K562 (cell line): Measurements from ENCODE around the gene DTD1. TPM values are rescaled to one million over a fixed set of nuclear protein-coding genes. Genes with fewer than 3 reads are reported as not detected.

Experiments used
- ATAC-seq: fragments of 200-7000 bp; cut with Tn5 transposase; 3 replicates; pipeline ENCODE4 v1.9.1; 2020; ENCODE audit warnings: moderate library complexity
- BruUV-seq: library from RNA; stranded (reverse); fragments of 400-500 nt; replicated peaks from 2 replicates; lab custom pipeline; 2021; lab: Mats Ljungman, UMichigan
- CTCF ChIA-PET: fragments of 300-600 bp; formaldehyde crosslinking; extraction: SDS; loops from one replicate; lab custom pipeline; 2021; ENCODE audit warnings: low intra/inter-chr PET ratio; lab: Yijun Ruan, JAX
- POLR2A ChIA-PET: fragments of 300-600, 350-650 bp; sonication (Branson Sonifier 250); formaldehyde crosslinking; extraction: SDS; loops from one replicate; lab custom pipeline; 2021; ENCODE audit warnings: antibody characterized with exemption, inconsistent platforms; lab: Yijun Ruan, JAX
- DNase-seq, 4 experiments: peaks; one replicate each; pipeline versions ENCODE4 v3.0.0 to v3.0.0-alpha.2; 2011 to 2018; ENCODE audit warnings: low spot score in 3 of 4, mixed read lengths in 3 of 4; ENCODE audit errors: extremely low read depth in 1 of 4
- FAIRE-seq: peaks from 2 replicates; lab custom pipeline; 2011; peaks lifted over from hg19 to GRCh38; lab: Jason Lieb, UNC
- H2AFZ ChIP-seq: 2 replicates; pipeline ENCODE4 v1.6.0; 2011; ENCODE audit warnings: low read depth, low read length, control low read depth, inconsistent platforms
- H3K27ac ChIP-seq: fragments of 200-600 bp; 3 replicates; pipeline ENCODE4 v1.8.0; 2011; ENCODE audit warnings: low read depth, mild to moderate bottlenecking, control low read depth, inconsistent platforms, low read length, moderate library complexity, mixed read lengths; ENCODE audit errors: extremely low read depth
- H3K27me3 ChIP-seq, 2 experiments: fragments of 300-600 bp in 1 of 2; 2 replicates in 1 of 2; 3 replicates in 1 of 2; pipeline versions ENCODE4 v1.6.0 to v1.8.0; 2011; ENCODE audit warnings: inconsistent platforms in 2 of 2, low read length in 2 of 2, mild to moderate bottlenecking in 1 of 2, mixed read lengths in 1 of 2, moderate library complexity in 1 of 2; ENCODE audit not compliant: control insufficient read depth in 2 of 2, insufficient read depth in 2 of 2
- H3K36me3 ChIP-seq: fragments of 300-600 bp; 3 replicates; pipeline ENCODE4 v1.8.0; 2011; ENCODE audit warnings: mild to moderate bottlenecking, low read length, inconsistent platforms; ENCODE audit not compliant: control insufficient read depth, insufficient read depth
- H3K4me1 ChIP-seq, 2 experiments: fragments of 200-600 bp in 1 of 2; replicated peaks in 1 of 2; 2 replicates in 1 of 2; 3 replicates in 1 of 2; pipeline versions ENCODE4 v1.5.1 to v1.8.0; 2011; ENCODE audit warnings: inconsistent platforms in 2 of 2, low read length in 2 of 2, mild to moderate bottlenecking in 1 of 2, mixed read lengths in 1 of 2, moderate library complexity in 1 of 2; ENCODE audit not compliant: control insufficient read depth in 2 of 2, insufficient read depth in 2 of 2
- H3K4me2 ChIP-seq: 2 replicates; pipeline ENCODE4 v1.6.1; 2011; ENCODE audit warnings: low read length, control low read depth, inconsistent platforms, mixed read lengths; ENCODE audit not compliant: insufficient read depth
- H3K4me3 ChIP-seq: fragments of 200-600 bp; sonication (generic), shearing (Covaris generic); 2 replicates; pipeline ENCODE4 v1.5.1; 2016; ENCODE audit warnings: control low read depth, inconsistent platforms
- H3K79me2 ChIP-seq: fragments of 200-600 bp; 3 replicates; pipeline ENCODE4 v1.8.0; 2011; ENCODE audit warnings: low read length, inconsistent platforms; ENCODE audit not compliant: control insufficient read depth, insufficient read depth
- H3K9ac ChIP-seq, 2 experiments: 2 replicates each; pipeline versions ENCODE4 v1.6.0 to v1.6.1; 2011; ENCODE audit warnings: low read depth in 2 of 2, low read length in 2 of 2, control low read depth in 1 of 2, inconsistent platforms in 1 of 2, mild to moderate bottlenecking in 1 of 2, mixed read lengths in 1 of 2; ENCODE audit not compliant: insufficient read depth in 1 of 2
- H3K9me1 ChIP-seq: one replicate; pipeline ENCODE4 v1.6.0; 2011; ENCODE audit warnings: inconsistent platforms, mild to moderate bottlenecking, low read length, moderate library complexity; ENCODE audit not compliant: control insufficient read depth, insufficient read depth
- H3K9me3 ChIP-seq: replicated peaks from 2 replicates; pipeline ENCODE4 v1.5.1; 2011; ENCODE audit warnings: low read depth, low read length, inconsistent platforms; ENCODE audit not compliant: control insufficient read depth, insufficient read depth
- H4K20me1 ChIP-seq: replicated peaks from 2 replicates; pipeline ENCODE4 v1.6.1; 2011; ENCODE audit warnings: low read length, inconsistent platforms, mixed read lengths; ENCODE audit not compliant: control insufficient read depth, insufficient read depth
- CEBPB ChIP-seq: fragments of 450-650 bp; IDR thresholded peaks from 2 replicates; pipeline ENCODE4 v1.6.1; 2016; ENCODE audit warnings: missing genetic modification characterization, missing compliant biosample characterization
- CHCHD3 ChIP-seq: fragments of 250-450 bp; sonication (Bioruptor Pico); IDR thresholded peaks from 2 replicates; pipeline ENCODE4 v2.1.2; 2022; ENCODE audit warnings: mild to moderate bottlenecking
- HNRNPK ChIP-seq: fragments of 200-400 bp; formaldehyde crosslinking; IDR thresholded peaks from one replicate; pipeline ENCODE4 v1.6.1; 2018; ENCODE audit warnings: mild to moderate bottlenecking, low read depth, low read length; ENCODE audit not compliant: poor library complexity, severe bottlenecking
- SUPT5H ChIP-seq: fragments of 450-650 bp; IDR thresholded peaks from 2 replicates; pipeline ENCODE4 v1.6.1; 2016
- TAF1 ChIP-seq: IDR thresholded peaks from 2 replicates; pipeline ENCODE4 v1.6.1; 2011; ENCODE audit warnings: mild to moderate bottlenecking, low read length, moderate library complexity; ENCODE audit not compliant: insufficient read depth, control insufficient read depth, severe bottlenecking; ENCODE audit errors: extremely low read depth
- ZZZ3 ChIP-seq: fragments of 450-650 bp; IDR thresholded peaks from 2 replicates; pipeline ENCODE4 v1.6.1; 2016; ENCODE audit warnings: antibody characterized with exemption, mild to moderate bottlenecking, moderate library complexity
- WGBS: fragments of 100-300 bp; shearing (Covaris generic); methylation state at CpG from one replicate; pipeline ENCODE4 v1.1.6; 2016; ENCODE audit warnings: low coverage, mixed read lengths; ENCODE audit not compliant: insufficient coverage; ENCODE audit errors: missing lambda C conversion rate; 5-methylcytosine and 5-hydroxymethylcytosine counted together
- in situ Hi-C: fragments of 300-500 bp; cut with MboI; formaldehyde crosslinking; loops from 4 replicates; pipeline ENCODE4 v1.15.0; 2018; ENCODE audit warnings: inconsistent platforms, mixed read lengths
- intact Hi-C: fragments of 100-400 bp; cut with micrococcal nuclease; formaldehyde crosslinking; loops from 2 replicates; pipeline ENCODE4 v1.14.2; 2022
- polyA plus RNA-seq, 8 experiments: library from polyadenylated mRNA; depleted of rRNA in 4 of 8; stranded (reverse) in 5 of 8; unstranded in 3 of 8; fragments of >200 nt; fragmentation: Nextera tagmentation in 2 of 8; fragmentation: Illumina TruSeq in 1 of 8; extraction: Ambion mirVana in 2 of 8; extraction: Trizol in 1 of 8; gene quantifications; 2 replicates each; pipeline versions ENCODE4 v1.2.1 to v1.2.3, GENCODE V29; 2011 to 2014; ENCODE audit warnings: inconsistent platforms in 1 of 8, missing spikeins in 1 of 8
- total RNA-seq, 7 experiments: library from RNA; depleted of rRNA in 6 of 7; stranded (reverse); fragments of >200 nt in 6 of 7; fragmentation: Illumina TruSeq in 2 of 7; extraction: Trizol in 2 of 7; gene quantifications; 2 replicates each; pipeline versions ENCODE4 v1.2.1 to v1.2.3, GENCODE V29; 2011 to 2021; ENCODE audit warnings: low replicate concordance in 1 of 7
- TF ChIP-seq, protein P1 (sequence below), 2 experiments: fragments of 450-650 bp; IDR thresholded peaks; 2 replicates each; pipeline ENCODE4 v1.6.1; 2016; ENCODE audit warnings: mild to moderate bottlenecking in 2 of 2, borderline replicate concordance in 1 of 2, low read depth in 1 of 2, moderate library complexity in 1 of 2

Gene DTD1
- total and polyA plus RNA-seq, 9 of the 15 experiments (the other 6 are each of a cell fraction or from before 2014, with no cell fraction given) = 5.7 to 28.6 (median 26.8) TPM

DNA sequence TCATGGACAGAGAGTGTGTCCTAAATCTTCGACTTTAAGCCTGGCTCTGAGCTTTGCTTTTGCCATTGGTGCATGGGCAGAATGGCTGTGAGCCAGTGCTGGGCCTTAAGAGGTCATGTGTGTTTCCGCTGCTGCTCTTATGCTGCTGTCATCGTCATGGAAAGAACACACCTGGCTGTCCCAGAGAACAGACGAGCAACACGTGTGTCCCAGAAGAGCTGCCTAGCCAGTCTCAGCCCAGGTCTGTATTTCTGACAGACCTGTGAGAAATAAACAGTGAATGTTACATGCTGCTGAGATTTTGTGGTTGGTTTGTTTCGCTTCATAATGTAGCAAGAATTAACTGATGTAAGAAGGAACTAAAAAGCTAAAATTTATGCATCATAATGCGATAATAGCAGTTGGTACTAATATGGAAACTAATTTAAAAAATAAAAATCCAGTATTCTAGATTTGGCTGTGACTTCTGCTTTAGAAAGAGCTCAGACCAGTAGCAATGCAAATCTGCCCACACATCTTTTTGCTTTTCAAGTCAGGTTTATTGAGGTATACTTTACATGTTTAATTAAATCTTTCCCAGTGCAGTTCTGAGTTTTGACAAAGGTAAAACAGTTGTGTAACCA lies 214.3 kb downstream of the DTD1 start:
- intact Hi-C loops = no loop called here
- Histone ChIP-seq H3K4me2 (no peak overlapping the region), H3K4me3 (no peak overlapping the region), H3K27me3 (no peaks in the 10 kb centered on the region), H3K79me2 (no peaks in the 10 kb centered on the region), H2AFZ (no peak overlapping the region), H3K4me1 (no peaks in the 10 kb centered on the region), H4K20me1 (no peaks in the 10 kb centered on the region), H3K36me3 (no peaks in the 10 kb centered on the region), H3K27ac (no peak overlapping the region), H3K9me1 (no peaks in the 10 kb centered on the region), H3K9ac (no peak overlapping the region), H3K9me3 (no peaks in the 10 kb centered on the region)
- no peak for TF ChIP-seq CHCHD3 (CRISPR knock-in tag)
- no peak for TF ChIP-seq CEBPB
- no peak for TF ChIP-seq ZZZ3
- TF ChIP-seq TAF1 = no peak
- no peak for TF ChIP-seq SUPT5H
- FAIRE-seq (no peak), DNase-seq (no peak), ATAC-seq (no peak)
- POLR2A ChIA-PET = no interaction called here
- BruUV-seq = no TSS peak
- in situ Hi-C loops = no loop called here
- CTCF ChIA-PET = no interaction called here
- 0% methylated on average over 6 of the region's 7 CpGs for WGBS

GRCh38 chr20:18805881-18806280 lies 218.0 kb downstream of the DTD1 start:
- Histone ChIP-seq H3K4me1 (no peaks in the 10 kb centered on the region), H3K79me2 (no peaks in the 10 kb centered on the region), H3K27me3 (no peaks in the 10 kb centered on the region; a peak in 1 of 5 replicates), H3K4me3 (no peak overlapping the region), H3K36me3 (no peaks in the 10 kb centered on the region), H3K4me2 (no peak overlapping the region), H4K20me1 (no peaks in the 10 kb centered on the region), H2AFZ (no peak overlapping the region), H3K9me1 (no peaks in the 10 kb centered on the region), H3K9ac (no peak overlapping the region), H3K27ac (no peak overlapping the region), H3K9me3 (no peaks in the 10 kb centered on the region)
- FAIRE-seq (no peak), ATAC-seq (no peak), DNase-seq (no peak)
- intact Hi-C loops = no loop called here
- in situ Hi-C loops = no loop called here
- CTCF ChIA-PET = no interaction called here
- POLR2A ChIA-PET = no interaction called here
- 3% methylated on average over 4 of the region's 4 CpGs for WGBS
- BruUV-seq = no TSS peak
- no peak for TF ChIP-seq HNRNPK
- TF ChIP-seq, protein P1, sequence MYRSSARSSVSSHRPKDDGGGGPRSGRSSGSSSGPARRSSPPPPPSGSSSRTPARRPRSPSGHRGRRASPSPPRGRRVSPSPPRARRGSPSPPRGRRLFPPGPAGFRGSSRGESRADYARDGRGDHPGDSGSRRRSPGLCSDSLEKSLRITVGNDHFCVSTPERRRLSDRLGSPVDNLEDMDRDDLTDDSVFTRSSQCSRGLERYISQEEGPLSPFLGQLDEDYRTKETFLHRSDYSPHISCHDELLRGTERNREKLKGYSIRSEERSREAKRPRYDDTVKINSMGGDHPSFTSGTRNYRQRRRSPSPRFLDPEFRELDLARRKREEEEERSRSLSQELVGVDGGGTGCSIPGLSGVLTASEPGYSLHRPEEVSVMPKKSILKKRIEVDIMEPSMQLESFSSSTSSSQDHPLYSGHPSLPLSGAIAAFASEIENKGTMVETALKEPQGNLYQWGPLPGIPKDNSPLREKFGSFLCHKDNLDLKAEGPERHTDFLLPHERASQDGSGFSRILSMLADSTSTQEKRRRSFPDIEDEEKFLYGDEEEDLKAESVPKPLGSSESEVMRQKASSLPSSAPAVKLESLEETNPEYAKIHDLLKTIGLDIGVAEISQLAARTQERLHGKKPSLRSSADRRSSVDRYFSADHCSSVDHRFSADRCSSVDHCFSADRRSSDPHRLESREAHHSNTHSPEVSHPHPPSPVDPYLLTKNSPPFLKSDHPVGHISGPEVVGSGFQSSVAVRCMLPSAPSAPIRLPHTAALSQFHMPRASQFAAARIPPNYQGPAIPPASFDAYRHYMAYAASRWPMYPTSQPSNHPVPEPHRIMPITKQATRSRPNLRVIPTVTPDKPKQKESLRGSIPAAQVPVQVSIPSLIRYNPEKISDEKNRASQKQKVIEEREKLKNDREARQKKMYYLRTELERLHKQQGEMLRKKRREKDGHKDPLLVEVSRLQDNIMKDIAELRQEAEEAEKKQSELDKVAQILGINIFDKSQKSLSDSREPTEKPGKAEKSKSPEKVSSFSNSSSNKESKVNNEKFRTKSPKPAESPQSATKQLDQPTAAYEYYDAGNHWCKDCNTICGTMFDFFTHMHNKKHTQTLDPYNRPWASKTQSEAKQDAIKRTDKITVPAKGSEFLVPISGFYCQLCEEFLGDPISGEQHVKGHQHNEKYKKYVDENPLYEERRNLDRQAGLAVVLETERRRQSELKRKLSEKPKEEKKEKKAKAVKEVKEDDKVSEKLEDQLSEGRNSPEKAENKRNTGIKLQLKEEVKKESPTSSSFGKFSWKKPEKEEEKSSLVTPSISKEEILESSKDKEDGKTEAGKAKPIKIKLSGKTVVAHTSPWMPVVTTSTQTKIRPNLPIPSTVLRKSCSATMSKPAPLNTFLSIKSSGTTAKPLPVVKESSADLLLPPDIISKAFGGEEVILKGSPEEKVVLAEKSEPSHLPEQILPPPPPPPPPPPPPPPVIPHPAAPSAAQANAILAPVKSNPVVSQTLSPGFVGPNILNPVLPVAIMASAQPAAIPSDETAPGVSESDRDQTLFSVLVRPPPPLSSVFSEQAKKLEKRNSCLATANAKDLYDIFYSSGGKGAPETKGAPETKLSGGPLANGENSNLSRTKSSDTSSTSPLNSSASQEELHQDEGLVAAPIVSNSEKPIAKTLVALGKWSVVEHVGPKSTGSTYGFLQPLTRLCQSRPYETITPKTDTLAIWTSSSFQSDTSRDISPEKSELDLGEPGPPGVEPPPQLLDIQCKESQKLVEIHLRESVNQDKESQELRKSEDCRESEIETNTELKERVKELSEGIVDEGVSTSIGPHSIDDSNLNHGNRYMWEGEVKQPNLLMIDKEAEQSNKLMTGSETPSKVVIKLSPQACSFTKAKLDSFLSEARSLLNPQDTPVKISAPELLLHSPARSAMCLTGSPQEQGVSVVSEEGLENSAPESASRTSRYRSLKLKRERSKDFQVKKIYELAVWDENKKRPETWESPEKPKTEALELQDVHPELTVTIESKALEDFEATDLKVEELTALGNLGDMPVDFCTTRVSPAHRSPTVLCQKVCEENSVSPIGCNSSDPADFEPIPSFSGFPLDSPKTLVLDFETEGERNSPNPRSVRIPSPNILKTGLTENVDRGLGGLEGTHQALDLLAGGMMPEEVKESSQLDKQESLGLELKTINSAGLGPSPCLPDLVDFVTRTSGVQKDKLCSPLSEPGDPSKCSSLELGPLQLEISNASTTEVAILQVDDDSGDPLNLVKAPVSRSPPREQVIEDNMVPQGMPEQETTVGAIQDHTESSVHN (IDR thresholded peaks at IDR 0.05; ENCODE audit: borderline replicate concordance in 1 of 2, low read depth in 1 of 2) = no peak
